Measurements from ENCODE around the gene POLA2.
"Not testable (repeated sequence)": the region's sequence is repeated elsewhere in the genome, so short reads cannot be mapped to it uniquely, and the experiment has no call there.

DNA sequence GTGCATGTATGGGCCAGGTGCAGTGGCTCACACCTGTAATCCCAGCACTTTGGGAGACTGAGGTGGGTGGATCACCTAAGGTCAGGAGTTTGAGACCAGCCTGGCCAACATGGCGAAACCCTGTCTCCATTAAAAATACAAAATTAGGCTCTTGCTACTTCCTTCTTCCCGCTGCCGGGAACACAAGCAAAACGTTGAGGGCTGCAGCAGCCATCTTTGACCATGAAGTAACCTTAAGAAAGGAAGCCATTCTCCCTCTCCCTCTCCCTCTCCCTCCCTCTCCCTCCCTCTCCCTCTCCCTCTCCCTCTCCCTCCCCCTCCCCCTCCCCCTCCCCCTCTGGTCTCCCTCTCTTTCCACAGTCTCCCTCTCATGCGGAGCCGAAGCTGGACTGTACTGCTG is 23.5 kb upstream of the POLA2 start:
- TF ChIP-seq, protein P1, sequence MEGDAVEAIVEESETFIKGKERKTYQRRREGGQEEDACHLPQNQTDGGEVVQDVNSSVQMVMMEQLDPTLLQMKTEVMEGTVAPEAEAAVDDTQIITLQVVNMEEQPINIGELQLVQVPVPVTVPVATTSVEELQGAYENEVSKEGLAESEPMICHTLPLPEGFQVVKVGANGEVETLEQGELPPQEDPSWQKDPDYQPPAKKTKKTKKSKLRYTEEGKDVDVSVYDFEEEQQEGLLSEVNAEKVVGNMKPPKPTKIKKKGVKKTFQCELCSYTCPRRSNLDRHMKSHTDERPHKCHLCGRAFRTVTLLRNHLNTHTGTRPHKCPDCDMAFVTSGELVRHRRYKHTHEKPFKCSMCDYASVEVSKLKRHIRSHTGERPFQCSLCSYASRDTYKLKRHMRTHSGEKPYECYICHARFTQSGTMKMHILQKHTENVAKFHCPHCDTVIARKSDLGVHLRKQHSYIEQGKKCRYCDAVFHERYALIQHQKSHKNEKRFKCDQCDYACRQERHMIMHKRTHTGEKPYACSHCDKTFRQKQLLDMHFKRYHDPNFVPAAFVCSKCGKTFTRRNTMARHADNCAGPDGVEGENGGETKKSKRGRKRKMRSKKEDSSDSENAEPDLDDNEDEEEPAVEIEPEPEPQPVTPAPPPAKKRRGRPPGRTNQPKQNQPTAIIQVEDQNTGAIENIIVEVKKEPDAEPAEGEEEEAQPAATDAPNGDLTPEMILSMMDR (IDR thresholded peaks at IDR 0.05): not testable (repeated sequence)
- not testable (repeated sequence) for TF ChIP-seq POLR2A (IDR thresholded peaks at IDR 0.05)

All from esophagus squamous epithelium (tissue), 4 donors.